OCI-LY7 (cell line): ENCODE measurements around the gene NSRP1. TPM values are rescaled to one million over a fixed set of nuclear protein-coding genes. Genes with fewer than 3 reads are reported as not detected.

Experiments
- BruUV-seq: library from RNA; stranded (reverse); fragments of 400-500 nt; replicated peaks from 2 replicates; lab custom pipeline; 2021; lab: Mats Ljungman, UMichigan
- CTCF ChIA-PET: fragments of 300-600 bp; sonication (Branson Sonifier 250); formaldehyde crosslinking; loops from one replicate; lab custom pipeline; 2022; ENCODE audit warnings: antibody characterized with exemption; ENCODE audit not compliant: unreplicated experiment; lab: Charles Lee
- POLR2A ChIA-PET: fragments of 300-600 bp; sonication (Branson Sonifier 250); formaldehyde crosslinking; loops from one replicate; lab custom pipeline; 2022; ENCODE audit warnings: antibody characterized with exemption; lab: Charles Lee
- DNase-seq: peaks from one replicate; pipeline ENCODE4 v3.0.0-alpha.2; 2015; ENCODE audit warnings: low spot score
- H2AFZ ChIP-seq: fragments of 200-600 bp; sonication (generic), shearing (Covaris generic); 2 replicates; pipeline ENCODE4 v1.6.1; 2014; ENCODE audit warnings: mild to moderate bottlenecking, antibody characterized with exemption, low read length, moderate library complexity
- H3K27ac ChIP-seq: fragments of 200-600 bp; sonication (generic); 2 replicates; pipeline ENCODE4 v1.5.1; 2014; ENCODE audit warnings: mixed run types, low read depth, mild to moderate bottlenecking, moderate library complexity, low read length, inconsistent platforms; ENCODE audit not compliant: poor library complexity, severe bottlenecking
- H3K36me3 ChIP-seq: fragments of 200-600 bp; sonication (generic); 2 replicates; pipeline ENCODE4 v1.6.1; 2014; ENCODE audit warnings: mild to moderate bottlenecking, antibody characterized with exemption, low read length, moderate library complexity, mixed read lengths; ENCODE audit not compliant: insufficient read depth
- H3K4me1 ChIP-seq: fragments of 200-600 bp; sonication (generic); 2 replicates; pipeline ENCODE4 v1.5.1; 2014; ENCODE audit warnings: mild to moderate bottlenecking, low read length; ENCODE audit not compliant: insufficient read depth, poor library complexity, severe bottlenecking
- H3K4me2 ChIP-seq: fragments of 200-600 bp; sonication (generic); 2 replicates; pipeline ENCODE4 v1.6.1; 2014; ENCODE audit warnings: mild to moderate bottlenecking, low read length
- H3K4me3 ChIP-seq: fragments of 200-600 bp; sonication (generic); 2 replicates; pipeline ENCODE4 v1.5.1; 2014; ENCODE audit warnings: mild to moderate bottlenecking, low read depth, low read length; ENCODE audit not compliant: poor library complexity, severe bottlenecking
- H3K79me2 ChIP-seq: fragments of 200-600 bp; sonication (generic); 2 replicates; pipeline ENCODE4 v1.6.1; 2016; ENCODE audit warnings: low read depth, mild to moderate bottlenecking, low read length, moderate library complexity, mixed read lengths; ENCODE audit not compliant: insufficient read depth
- H3K9me2 ChIP-seq: fragments of 200-600 bp; sonication (generic); 2 replicates; pipeline ENCODE4 v1.6.1; 2016; ENCODE audit warnings: mild to moderate bottlenecking, low read length, mixed read lengths; ENCODE audit not compliant: insufficient read depth
- H3K9me3 ChIP-seq: fragments of 200-600 bp; sonication (generic); 2 replicates; pipeline ENCODE4 v1.6.1; 2014; ENCODE audit warnings: mild to moderate bottlenecking, mixed run types, low read length, mixed read lengths
- H4K20me1 ChIP-seq: fragments of 200-600 bp; sonication (generic); 2 replicates; pipeline ENCODE4 v1.6.1; 2014; ENCODE audit warnings: mild to moderate bottlenecking, antibody characterized with exemption, low read length, moderate library complexity, mixed read lengths; ENCODE audit not compliant: insufficient read depth
- EZH2phosphoT487 ChIP-seq: fragments of 200-600 bp; sonication (generic); IDR thresholded peaks from 2 replicates; pipeline ENCODE4 v1.6.1; 2018; ENCODE audit warnings: low read depth, borderline replicate concordance, mild to moderate bottlenecking, mixed run types, antibody characterized with exemption, low read length, moderate library complexity, mixed read lengths
- intact Hi-C: fragments of 100-400 bp; cut with micrococcal nuclease; formaldehyde crosslinking; loops from one replicate; pipeline ENCODE4 v1.10.0; 2022; ENCODE audit not compliant: unreplicated experiment
- total RNA-seq, 2 experiments: library from RNA; depleted of rRNA in 1 of 2; stranded (reverse); fragments of >200 nt in 1 of 2; shearing (Covaris generic) in 1 of 2; gene quantifications; 2 replicates each; pipeline ENCODE4 v1.2.3, GENCODE V29; 2014 to 2022
- TF ChIP-seq, protein P1 (sequence below): fragments of 200-600 bp; sonication (generic); conservative IDR thresholded peaks from 2 replicates; pipeline ENCODE4 v1.5.1; 2014; ENCODE audit warnings: mild to moderate bottlenecking, antibody characterized with exemption, low read length, moderate library complexity, mixed read lengths

NSRP1 gene
- total RNA-seq, 2 experiments from 2014 or later, result 18.6 to 44.1 TPM

DNA sequence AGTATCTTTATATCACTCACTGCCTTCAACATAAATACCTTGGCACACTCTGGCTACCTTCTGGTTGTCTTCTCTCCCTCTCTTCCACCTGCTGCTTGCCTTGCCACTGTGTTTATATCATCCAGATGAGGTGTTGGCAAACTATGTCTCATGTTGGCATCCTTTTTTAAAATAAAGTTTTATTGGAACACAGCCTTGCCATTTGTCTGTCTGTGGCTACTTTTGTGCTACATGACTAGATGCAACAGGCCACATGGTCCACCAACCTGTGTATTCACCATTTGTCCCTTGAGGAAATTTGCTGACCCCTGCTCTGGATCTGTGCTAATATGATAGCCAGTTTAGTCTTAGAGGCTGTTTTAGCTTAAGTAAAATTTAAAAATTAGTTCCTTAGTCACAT lies 36.8 kb downstream of the NSRP1 start:
- Histone ChIP-seq H4K20me1 (0 out of 2 replicates have a peak, but pooled peaks cover 6% of the 10 kb centered on the region), H3K4me2 (no peak overlapping the region), H3K36me3 (peaks cover 47% of the 10 kb centered on the region), H3K27ac (no peak overlapping the region), H3K9me3 (peaks cover 10% of the 10 kb centered on the region; the same call in 1 of the 2 replicates), H2AFZ (no peak overlapping the region), H3K9me2 (no peaks in the 10 kb centered on the region), H3K79me2 (peaks cover 64% of the 10 kb centered on the region), H3K4me3 (no peak overlapping the region), H3K4me1 (peaks cover 18% of the 10 kb centered on the region)
- DNase-seq, result no peak
- POLR2A ChIA-PET, result no interaction called here
- BruUV-seq, result no TSS peak
- TF ChIP-seq, protein P1, sequence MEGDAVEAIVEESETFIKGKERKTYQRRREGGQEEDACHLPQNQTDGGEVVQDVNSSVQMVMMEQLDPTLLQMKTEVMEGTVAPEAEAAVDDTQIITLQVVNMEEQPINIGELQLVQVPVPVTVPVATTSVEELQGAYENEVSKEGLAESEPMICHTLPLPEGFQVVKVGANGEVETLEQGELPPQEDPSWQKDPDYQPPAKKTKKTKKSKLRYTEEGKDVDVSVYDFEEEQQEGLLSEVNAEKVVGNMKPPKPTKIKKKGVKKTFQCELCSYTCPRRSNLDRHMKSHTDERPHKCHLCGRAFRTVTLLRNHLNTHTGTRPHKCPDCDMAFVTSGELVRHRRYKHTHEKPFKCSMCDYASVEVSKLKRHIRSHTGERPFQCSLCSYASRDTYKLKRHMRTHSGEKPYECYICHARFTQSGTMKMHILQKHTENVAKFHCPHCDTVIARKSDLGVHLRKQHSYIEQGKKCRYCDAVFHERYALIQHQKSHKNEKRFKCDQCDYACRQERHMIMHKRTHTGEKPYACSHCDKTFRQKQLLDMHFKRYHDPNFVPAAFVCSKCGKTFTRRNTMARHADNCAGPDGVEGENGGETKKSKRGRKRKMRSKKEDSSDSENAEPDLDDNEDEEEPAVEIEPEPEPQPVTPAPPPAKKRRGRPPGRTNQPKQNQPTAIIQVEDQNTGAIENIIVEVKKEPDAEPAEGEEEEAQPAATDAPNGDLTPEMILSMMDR, result no peak
- TF ChIP-seq EZH2phosphoT487, result no peak
- CTCF ChIA-PET, result no interaction called here
- intact Hi-C loops, result no loop called here

DNA sequence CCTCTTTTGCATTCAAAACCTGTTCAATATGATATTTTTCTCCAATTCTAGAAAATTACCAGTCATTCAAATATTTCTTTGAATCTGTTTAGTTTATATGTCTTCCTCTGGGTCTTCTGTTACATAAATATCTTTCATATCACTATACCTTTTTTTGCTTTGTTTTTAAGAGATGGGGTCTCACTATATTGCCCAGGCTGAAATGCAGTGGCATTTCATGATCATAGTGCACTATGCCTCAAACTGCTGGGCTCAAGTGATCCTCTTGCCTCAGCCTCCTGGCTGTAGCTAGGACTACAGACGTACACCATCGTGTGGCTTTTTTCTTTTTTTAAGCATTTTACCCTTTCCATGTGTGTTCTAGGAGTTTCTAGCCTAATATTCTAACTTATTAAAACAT lies 38.8 kb downstream of the NSRP1 start:
- Histone ChIP-seq H3K27ac (no peak overlapping the region), H4K20me1 (0 out of 2 replicates have a peak, but pooled peaks cover 6% of the 10 kb centered on the region), H3K9me2 (no peaks in the 10 kb centered on the region), H3K4me2 (no peak overlapping the region), H3K9me3 (peaks cover 27% of the 10 kb centered on the region), H2AFZ (no peak overlapping the region), H3K4me1 (peaks cover 27% of the 10 kb centered on the region), H3K79me2 (peaks cover 70% of the 10 kb centered on the region), H3K4me3 (no peak overlapping the region), H3K36me3 (peaks cover 56% of the 10 kb centered on the region)
- DNase-seq, result no peak
- intact Hi-C loops, result no loop called here
- TF ChIP-seq, protein P1, result no peak
- no peak for TF ChIP-seq EZH2phosphoT487
- POLR2A ChIA-PET, result no interaction called here
- BruUV-seq, result no TSS peak
- CTCF ChIA-PET, result no interaction called here

DNA sequence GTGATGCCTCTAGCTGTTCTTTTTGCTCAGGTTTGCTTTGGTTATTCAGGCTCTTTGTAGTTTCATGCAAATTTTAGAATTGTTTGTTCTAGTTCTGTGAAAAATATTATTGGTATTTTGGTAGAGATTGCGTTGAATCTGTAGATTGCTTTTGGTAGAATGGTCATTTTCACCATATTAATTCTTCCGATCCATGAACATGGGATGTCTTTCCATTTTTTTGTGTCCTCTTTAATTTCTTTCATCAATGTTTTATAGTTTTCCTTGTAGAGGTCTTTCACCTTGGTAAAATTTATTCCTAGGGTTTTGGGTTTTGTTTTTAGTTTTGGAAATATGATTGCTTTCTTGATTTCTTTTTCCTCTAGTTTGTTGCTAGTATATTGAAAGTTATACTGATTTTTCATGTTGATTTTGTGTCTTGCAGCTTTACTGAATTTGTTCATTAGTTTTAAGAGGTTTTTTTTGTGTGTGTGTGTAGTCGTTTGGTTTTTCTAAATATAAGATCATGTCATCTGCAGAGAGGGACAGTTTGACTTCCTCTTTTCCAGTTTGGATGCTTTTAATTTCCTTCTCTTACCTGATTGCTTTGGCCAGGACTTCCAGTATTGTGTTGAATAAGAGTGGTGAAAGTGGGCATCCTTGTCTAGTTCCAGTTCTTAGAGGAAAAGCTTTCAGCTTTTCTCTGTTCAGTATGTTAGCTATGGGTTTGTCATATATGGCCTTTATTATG lies 42.4 kb downstream of the NSRP1 start:
- Histone ChIP-seq H3K4me1 (peaks cover 27% of the 10 kb centered on the region), H3K79me2 (peaks cover 75% of the 10 kb centered on the region), H3K36me3 (peaks cover 75% of the 10 kb centered on the region), H3K9me2 (no peaks in the 10 kb centered on the region), H2AFZ (no peak overlapping the region), H3K4me2 (peak overlapping the region; percentile 26; the same call in 1 of the 2 replicates), H3K9me3 (peaks cover 27% of the 10 kb centered on the region), H4K20me1 (0 out of 2 replicates have a peak, but pooled peaks cover 4% of the 10 kb centered on the region), H3K4me3 (no peak overlapping the region), H3K27ac (no peak overlapping the region)
- POLR2A ChIA-PET, result interaction anchor here (0.6 kb wide), 1 partner anchor 11 kb away, joined by 4 read pairs; no protein-coding TSS in a partner anchor
- no TSS peak for BruUV-seq
- no peak for DNase-seq
- intact Hi-C loops, result no loop called here
- TF ChIP-seq, protein P1, result no peak
- TF ChIP-seq EZH2phosphoT487, result no peak
- CTCF ChIA-PET, result no interaction called here
